Measurements from ENCODE around the gene LEKR1.

DNA sequence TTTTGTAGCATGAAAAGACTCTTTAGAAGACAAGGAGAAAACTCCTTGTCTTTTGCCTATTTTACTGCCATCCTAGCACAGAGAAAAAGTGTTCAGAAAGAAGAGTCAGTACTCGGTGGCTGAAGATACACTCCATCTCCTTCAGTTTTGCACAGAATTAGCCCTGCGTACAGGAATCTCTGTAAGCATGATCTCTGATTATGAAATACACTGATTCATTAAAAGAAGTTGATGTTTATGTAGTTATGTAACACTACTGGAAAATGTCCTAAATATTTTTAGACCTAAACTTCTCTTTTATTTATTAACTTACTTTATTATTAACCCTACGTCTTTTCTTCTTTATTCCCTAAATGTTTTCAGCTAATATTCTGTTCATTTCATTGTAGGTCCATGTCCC lies 138.4 kb downstream of the LEKR1 start:
- no peak for TF ChIP-seq SP1 (IDR thresholded peaks at IDR 0.05)
- TF ChIP-seq ARNT (IDR thresholded peaks at IDR 0.05) = no peak

Measured in HEK293T (cell line).